HCT116 (cell line): ENCODE measurements around the gene TMEM269.

Source experiments
- EGR1 ChIP-seq: IDR thresholded peaks from 2 replicates; pipeline ENCODE4 v1.6.1; 2012; ENCODE audit warnings: low read depth
- EZH2 ChIP-seq: fragments of 200-600 bp; sonication (generic); IDR thresholded peaks from 2 replicates; pipeline ENCODE4 v1.6.1; 2017; ENCODE audit warnings: antibody characterized with exemption, mixed run types
- EZH2phosphoT487 ChIP-seq: fragments of 200-600 bp; IDR thresholded peaks from 2 replicates; pipeline ENCODE4 v1.6.1; 2018; ENCODE audit warnings: antibody characterized with exemption, borderline replicate concordance
- JUND ChIP-seq: IDR thresholded peaks from 2 replicates; pipeline ENCODE4 v1.6.1; 2012
- POLR2A ChIP-seq: IDR thresholded peaks from 2 replicates; pipeline ENCODE4 v1.7.0; 2011; ENCODE audit warnings: borderline replicate concordance; ENCODE audit not compliant: insufficient read depth, insufficient read length; ENCODE audit errors: extremely low read depth
- POLR2AphosphoS5 ChIP-seq: IDR thresholded peaks from 2 replicates; pipeline ENCODE4 v1.6.1; 2011; ENCODE audit warnings: mild to moderate bottlenecking, low read depth, low read length, moderate library complexity
- SRF ChIP-seq: IDR thresholded peaks from 2 replicates; pipeline ENCODE4 v1.6.1; 2012; ENCODE audit warnings: low read depth
- ZNF274 ChIP-seq: fragments of 200-500 bp; sonication (Bioruptor generic); IDR thresholded peaks from 2 replicates; pipeline ENCODE4 v1.6.1; 2014; ENCODE audit warnings: mild to moderate bottlenecking, low read depth, low read length, inconsistent platforms
- TF ChIP-seq, protein P1 (sequence below), 3 experiments: fragments of 200-600 bp in 1 of 3; sonication (generic) in 1 of 3; IDR thresholded peaks in 2 of 3; conservative IDR thresholded peaks in 1 of 3; 2 replicates each; pipeline ENCODE4 v1.5.1; 2012 to 2017; ENCODE audit warnings: low read depth in 2 of 3, low read length in 2 of 3, antibody characterized with exemption in 1 of 3, borderline replicate concordance in 1 of 3, control low read depth in 1 of 3, mild to moderate bottlenecking in 1 of 3, mixed read lengths in 1 of 3, mixed run types in 1 of 3, moderate library complexity in 1 of 3; ENCODE audit not compliant: insufficient read depth in 1 of 3
- TF ChIP-seq, protein P2 (sequence below): IDR thresholded peaks from 2 replicates; pipeline ENCODE4 v1.6.1; 2012; ENCODE audit warnings: low read depth

DNA sequence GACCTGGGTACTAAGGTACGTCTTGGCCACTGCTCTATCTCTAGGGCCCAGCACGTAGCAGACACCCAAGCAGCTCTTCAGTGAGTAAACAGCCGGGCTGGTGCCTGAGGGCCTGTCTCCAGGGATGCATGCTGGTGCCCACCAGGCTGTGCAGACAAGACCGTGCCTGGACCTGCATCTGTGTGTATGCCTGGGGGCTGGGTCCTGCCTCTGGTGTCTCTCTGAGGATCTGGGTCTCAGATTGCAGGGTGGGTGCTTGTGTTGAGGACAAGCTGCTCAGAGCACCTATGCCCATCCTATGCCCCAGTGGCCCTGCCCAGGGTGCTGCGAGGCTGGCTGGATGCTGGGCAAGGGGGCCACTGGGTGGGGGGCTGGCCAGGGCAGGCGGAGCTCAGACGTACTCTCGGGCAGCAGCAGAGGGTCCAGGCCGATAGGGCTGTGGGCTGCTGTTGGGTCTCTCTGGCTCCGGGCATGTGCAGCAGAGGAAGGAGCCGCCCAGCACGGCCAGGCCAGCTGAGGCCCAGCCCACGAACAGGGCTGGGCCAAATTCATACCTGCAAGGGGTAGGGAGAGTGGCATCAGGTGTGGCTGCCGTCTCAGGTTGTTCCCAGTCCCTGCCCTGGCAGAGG, 49.2 kb upstream of the TMEM269 start:
- TF ChIP-seq POLR2AphosphoS5 (no peak), EZH2 (no peak), EGR1 (no peak), ZNF274 (no peak), SRF (no peak), EZH2phosphoT487 (no peak), POLR2A (no peak), JUND (no peak)
- TF ChIP-seq, protein P1, sequence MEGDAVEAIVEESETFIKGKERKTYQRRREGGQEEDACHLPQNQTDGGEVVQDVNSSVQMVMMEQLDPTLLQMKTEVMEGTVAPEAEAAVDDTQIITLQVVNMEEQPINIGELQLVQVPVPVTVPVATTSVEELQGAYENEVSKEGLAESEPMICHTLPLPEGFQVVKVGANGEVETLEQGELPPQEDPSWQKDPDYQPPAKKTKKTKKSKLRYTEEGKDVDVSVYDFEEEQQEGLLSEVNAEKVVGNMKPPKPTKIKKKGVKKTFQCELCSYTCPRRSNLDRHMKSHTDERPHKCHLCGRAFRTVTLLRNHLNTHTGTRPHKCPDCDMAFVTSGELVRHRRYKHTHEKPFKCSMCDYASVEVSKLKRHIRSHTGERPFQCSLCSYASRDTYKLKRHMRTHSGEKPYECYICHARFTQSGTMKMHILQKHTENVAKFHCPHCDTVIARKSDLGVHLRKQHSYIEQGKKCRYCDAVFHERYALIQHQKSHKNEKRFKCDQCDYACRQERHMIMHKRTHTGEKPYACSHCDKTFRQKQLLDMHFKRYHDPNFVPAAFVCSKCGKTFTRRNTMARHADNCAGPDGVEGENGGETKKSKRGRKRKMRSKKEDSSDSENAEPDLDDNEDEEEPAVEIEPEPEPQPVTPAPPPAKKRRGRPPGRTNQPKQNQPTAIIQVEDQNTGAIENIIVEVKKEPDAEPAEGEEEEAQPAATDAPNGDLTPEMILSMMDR (IDR thresholded peaks at IDR 0.05 in 2 of 3, conservative IDR thresholded peaks at IDR 0.05 in 1 of 3; ENCODE audit: borderline replicate concordance in 1 of 3, insufficient read depth in 1 of 3, low read depth in 2 of 3, low read length in 2 of 3) = no peak
- TF ChIP-seq, protein P2, sequence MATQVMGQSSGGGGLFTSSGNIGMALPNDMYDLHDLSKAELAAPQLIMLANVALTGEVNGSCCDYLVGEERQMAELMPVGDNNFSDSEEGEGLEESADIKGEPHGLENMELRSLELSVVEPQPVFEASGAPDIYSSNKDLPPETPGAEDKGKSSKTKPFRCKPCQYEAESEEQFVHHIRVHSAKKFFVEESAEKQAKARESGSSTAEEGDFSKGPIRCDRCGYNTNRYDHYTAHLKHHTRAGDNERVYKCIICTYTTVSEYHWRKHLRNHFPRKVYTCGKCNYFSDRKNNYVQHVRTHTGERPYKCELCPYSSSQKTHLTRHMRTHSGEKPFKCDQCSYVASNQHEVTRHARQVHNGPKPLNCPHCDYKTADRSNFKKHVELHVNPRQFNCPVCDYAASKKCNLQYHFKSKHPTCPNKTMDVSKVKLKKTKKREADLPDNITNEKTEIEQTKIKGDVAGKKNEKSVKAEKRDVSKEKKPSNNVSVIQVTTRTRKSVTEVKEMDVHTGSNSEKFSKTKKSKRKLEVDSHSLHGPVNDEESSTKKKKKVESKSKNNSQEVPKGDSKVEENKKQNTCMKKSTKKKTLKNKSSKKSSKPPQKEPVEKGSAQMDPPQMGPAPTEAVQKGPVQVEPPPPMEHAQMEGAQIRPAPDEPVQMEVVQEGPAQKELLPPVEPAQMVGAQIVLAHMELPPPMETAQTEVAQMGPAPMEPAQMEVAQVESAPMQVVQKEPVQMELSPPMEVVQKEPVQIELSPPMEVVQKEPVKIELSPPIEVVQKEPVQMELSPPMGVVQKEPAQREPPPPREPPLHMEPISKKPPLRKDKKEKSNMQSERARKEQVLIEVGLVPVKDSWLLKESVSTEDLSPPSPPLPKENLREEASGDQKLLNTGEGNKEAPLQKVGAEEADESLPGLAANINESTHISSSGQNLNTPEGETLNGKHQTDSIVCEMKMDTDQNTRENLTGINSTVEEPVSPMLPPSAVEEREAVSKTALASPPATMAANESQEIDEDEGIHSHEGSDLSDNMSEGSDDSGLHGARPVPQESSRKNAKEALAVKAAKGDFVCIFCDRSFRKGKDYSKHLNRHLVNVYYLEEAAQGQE = no peak
